Dermis microvascular lymphatic vessel endothelial cell (primary cell): ENCODE measurements around the gene TP53TG5. TPM values are rescaled to one million over a fixed set of nuclear protein-coding genes. Genes with fewer than 3 reads are reported as not detected.
A peak's percentile ranks its signal among the peaks of the same experiment; 100 is the strongest.

ENCODE experiments used
- DNase-seq, 2 donors: peaks; one replicate each; pipeline versions ENCODE4 v3.0.0 to v3.0.0-alpha.2; 2010; ENCODE audit warnings: low read depth in 2 of 2
- total RNA-seq: library from RNA; depleted of rRNA; stranded (reverse); fragments of >200 nt; gene quantifications from 2 replicates; pipeline ENCODE4 v1.2.1, GENCODE V29; 2014

TP53TG5 gene
- total RNA-seq, 1 donor from 2014 or later: not detected

DNA sequence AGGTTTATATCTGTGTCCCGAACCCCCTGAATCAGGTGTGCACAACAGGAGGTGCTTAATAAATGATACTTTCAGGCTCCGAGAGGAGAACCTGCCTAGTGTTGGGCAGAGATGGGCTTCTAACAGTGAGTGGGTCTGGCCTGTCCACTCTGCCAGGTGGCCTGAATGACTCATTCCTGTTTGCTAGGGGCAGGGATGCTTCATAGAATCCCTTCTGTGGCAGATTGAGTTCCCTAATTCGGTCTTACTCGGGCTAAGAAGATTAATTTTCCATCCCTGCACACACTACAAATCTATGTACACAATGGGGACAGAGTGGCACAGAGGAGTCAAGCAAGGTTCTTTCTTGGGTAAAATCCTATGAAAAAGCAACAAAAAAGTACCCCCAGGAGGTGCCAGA, 49.7 kb downstream of the TP53TG5 start:
- no peak for DNase-seq

DNA sequence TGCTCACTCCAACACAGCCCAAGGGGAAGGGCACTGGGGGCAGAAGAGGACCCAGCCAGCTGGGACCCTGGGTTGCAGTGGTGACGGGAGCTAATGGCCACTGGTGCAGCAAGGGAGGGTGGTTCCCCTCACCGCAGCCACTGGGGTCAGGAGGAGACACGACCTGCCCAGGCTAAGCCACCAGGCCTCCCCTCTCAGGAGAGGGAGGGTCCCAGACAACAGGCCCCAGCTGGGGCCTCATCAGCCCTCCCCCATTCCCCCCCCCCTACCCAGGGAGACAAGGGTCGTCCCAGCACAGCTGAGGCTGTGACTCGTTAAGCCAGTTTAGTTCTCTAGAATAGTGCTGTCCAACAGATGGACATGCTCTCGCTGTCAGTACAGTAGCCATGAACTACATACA, 52.8 kb downstream of the TP53TG5 start:
- DNase-seq: no peak

DNA sequence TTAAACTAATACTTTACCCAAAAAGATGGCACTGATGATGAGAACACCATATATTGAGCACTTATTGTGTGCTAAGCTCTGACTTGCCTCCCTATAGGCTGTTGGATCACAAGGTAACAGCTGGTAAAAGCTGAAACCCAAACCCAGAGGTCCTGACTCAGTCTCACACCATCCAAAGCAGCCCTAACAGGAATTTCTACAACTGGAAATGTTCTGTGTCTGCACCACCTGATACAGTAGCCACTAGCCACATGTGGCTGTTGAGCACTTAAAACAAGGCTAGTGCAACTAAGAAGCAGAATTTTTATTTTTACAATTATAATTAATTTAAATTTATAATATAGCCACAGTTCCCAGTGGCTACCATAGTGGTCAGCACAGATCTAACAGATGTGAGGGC, 54.4 kb downstream of the TP53TG5 start:
- DNase-seq: no peak

DNA sequence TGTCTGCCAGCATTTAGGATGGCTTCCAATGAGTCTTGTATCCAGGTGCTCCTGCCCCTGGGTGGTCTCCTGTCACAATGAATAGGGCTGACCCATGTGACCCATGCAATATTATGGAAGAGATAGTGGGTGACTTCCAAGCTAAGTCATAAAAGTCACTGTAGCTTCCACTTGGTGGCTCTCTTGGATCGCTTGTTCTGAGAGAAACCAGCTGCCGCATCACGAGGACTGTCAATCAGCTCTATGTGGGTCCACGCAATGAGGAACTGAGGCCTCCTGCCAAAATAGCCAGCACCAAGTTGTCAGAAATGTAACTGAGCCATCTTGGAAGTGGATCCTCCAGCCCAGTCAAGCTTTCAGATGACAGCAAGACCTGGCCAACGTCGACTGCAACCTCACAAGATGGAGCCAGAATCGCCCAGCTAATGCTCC, 55.2 kb downstream of the TP53TG5 start:
- DNase-seq: peak; percentile 56 to 60

Other genes with a start within 250 kb of the TP53TG5 start
- not detected in 2 replicates for gene PI3, start 203.4 kb downstream of the TP53TG5 start, total RNA-seq
- gene SEMG1, start 171.3 kb downstream of the TP53TG5 start, total RNA-seq: not detected in 2 replicates
- not detected in 2 replicates for gene SEMG2, start 157.0 kb downstream of the TP53TG5 start, total RNA-seq
- 0.39 and 1.4 TPM in 2 replicates for gene SLPI, start 123.8 kb downstream of the TP53TG5 start, total RNA-seq
- not detected in 2 replicates for gene RBPJL, start 71.5 kb downstream of the TP53TG5 start, total RNA-seq
- under 0.01 TPM in 2 replicates for gene MATN4, start 70.0 kb downstream of the TP53TG5 start, total RNA-seq
- 37.7 and 55.6 TPM in 2 replicates for gene SDC4, start 29.9 kb downstream of the TP53TG5 start, total RNA-seq
- gene SYS1, start 15.2 kb downstream of the TP53TG5 start, total RNA-seq: 16.6 and 24.0 TPM in 2 replicates
- 6.4 and 9.4 TPM in 2 replicates for gene DBNDD2, start 30.0 kb upstream of the TP53TG5 start, total RNA-seq
- 16.4 and 31.0 TPM in 2 replicates for gene PIGT, start 37.8 kb upstream of the TP53TG5 start, total RNA-seq
- gene WFDC2, start 91.4 kb upstream of the TP53TG5 start, total RNA-seq: not detected in 2 replicates
- not detected in 2 replicates for gene SPINT3, start 137.3 kb upstream of the TP53TG5 start, total RNA-seq
- gene WFDC6, start 161.2 kb upstream of the TP53TG5 start, total RNA-seq: not detected in 2 replicates
- gene EPPIN, start 169.1 kb upstream of the TP53TG5 start, total RNA-seq: not detected in 2 replicates
- gene WFDC8, start 201.0 kb upstream of the TP53TG5 start, total RNA-seq: not detected in 2 replicates